Measurements from ENCODE around the gene MTF2.

DNA sequence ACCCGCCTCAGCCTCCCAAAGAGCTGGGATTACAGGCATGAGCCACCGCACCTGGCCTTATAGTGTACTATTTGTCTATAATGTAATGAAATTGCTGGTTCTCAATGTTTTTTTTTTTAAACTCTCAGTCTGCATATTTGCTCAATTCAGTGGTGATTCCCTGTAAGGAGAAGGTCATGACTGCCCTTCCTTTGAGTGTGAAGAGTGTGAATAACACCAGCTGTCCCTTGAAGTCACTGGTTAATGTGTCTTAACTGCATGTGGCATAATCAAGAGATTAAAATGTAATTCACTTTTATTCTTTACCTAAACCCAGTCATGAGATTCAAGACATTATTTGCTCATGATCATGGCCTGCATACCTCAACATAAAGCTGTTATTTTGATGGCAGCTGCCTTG is 30.5 kb downstream of the MTF2 start:
- TF ChIP-seq, protein P1, sequence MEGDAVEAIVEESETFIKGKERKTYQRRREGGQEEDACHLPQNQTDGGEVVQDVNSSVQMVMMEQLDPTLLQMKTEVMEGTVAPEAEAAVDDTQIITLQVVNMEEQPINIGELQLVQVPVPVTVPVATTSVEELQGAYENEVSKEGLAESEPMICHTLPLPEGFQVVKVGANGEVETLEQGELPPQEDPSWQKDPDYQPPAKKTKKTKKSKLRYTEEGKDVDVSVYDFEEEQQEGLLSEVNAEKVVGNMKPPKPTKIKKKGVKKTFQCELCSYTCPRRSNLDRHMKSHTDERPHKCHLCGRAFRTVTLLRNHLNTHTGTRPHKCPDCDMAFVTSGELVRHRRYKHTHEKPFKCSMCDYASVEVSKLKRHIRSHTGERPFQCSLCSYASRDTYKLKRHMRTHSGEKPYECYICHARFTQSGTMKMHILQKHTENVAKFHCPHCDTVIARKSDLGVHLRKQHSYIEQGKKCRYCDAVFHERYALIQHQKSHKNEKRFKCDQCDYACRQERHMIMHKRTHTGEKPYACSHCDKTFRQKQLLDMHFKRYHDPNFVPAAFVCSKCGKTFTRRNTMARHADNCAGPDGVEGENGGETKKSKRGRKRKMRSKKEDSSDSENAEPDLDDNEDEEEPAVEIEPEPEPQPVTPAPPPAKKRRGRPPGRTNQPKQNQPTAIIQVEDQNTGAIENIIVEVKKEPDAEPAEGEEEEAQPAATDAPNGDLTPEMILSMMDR (IDR thresholded peaks at IDR 0.05), result no peak
- no peak for TF ChIP-seq POLR2A (IDR thresholded peaks at IDR 0.05)

Data from ovary (tissue), 3 donors.